H9 (cell line): ENCODE data around the gene TMEM145. TPM values are rescaled to one million over a fixed set of nuclear protein-coding genes. Genes with fewer than 3 reads are reported as not detected.

Experiments used
- DNase-seq: peaks from one replicate; pipeline ENCODE4 v3.0.0-alpha.2; 2017
- H2AFZ ChIP-seq: one replicate; pipeline ENCODE4 v1.6.1; 2013; ENCODE audit warnings: mild to moderate bottlenecking, low read length, control low read depth, moderate library complexity
- H2AK5ac ChIP-seq: 2 replicates; pipeline ENCODE4 v1.6.1; 2013; ENCODE audit warnings: low read length, control low read depth, mixed read lengths; ENCODE audit not compliant: insufficient read length
- H2BK120ac ChIP-seq: one replicate; pipeline ENCODE4 v1.6.1; 2013; ENCODE audit warnings: low read depth, mild to moderate bottlenecking, low read length, control low read depth, inconsistent platforms; ENCODE audit not compliant: poor library complexity, severe bottlenecking
- H2BK12ac ChIP-seq: 2 replicates; pipeline ENCODE4 v1.6.1; 2013; ENCODE audit warnings: low read length, control low read depth, mixed read lengths, low read depth; ENCODE audit not compliant: insufficient read length
- H2BK15ac ChIP-seq: 2 replicates; pipeline ENCODE4 v1.6.1; 2013; ENCODE audit warnings: low read depth, low read length, control low read depth
- H2BK20ac ChIP-seq: one replicate; pipeline ENCODE4 v1.6.1; 2013; ENCODE audit warnings: low read depth, mild to moderate bottlenecking, low read length, control low read depth, inconsistent platforms; ENCODE audit not compliant: poor library complexity, severe bottlenecking
- H2BK5ac ChIP-seq: 2 replicates; pipeline ENCODE4 v1.6.1; 2013; ENCODE audit warnings: low read length, control low read depth, mixed read lengths; ENCODE audit not compliant: insufficient read length
- H3K14ac ChIP-seq: 2 replicates; pipeline ENCODE4 v1.6.1; 2013; ENCODE audit warnings: low read length, control low read depth; ENCODE audit not compliant: insufficient read depth
- H3K18ac ChIP-seq: 2 replicates; pipeline ENCODE4 v1.6.1; 2013; ENCODE audit warnings: low read depth, mild to moderate bottlenecking, mixed read lengths, low read length, control low read depth; ENCODE audit not compliant: insufficient read length
- H3K23ac ChIP-seq: 2 replicates; pipeline ENCODE4 v1.6.1; 2013; ENCODE audit warnings: low read length, control low read depth, mixed read lengths, low read depth; ENCODE audit not compliant: insufficient read length
- H3K23me2 ChIP-seq: 2 replicates; pipeline ENCODE4 v1.6.1; 2013; ENCODE audit warnings: low read depth, mild to moderate bottlenecking, mixed read lengths, low read length, control low read depth; ENCODE audit not compliant: insufficient read length, poor library complexity, severe bottlenecking
- H3K27ac ChIP-seq: 2 replicates; pipeline ENCODE4 v1.5.1; 2013; ENCODE audit warnings: low read length, control low read depth, mixed read lengths, low read depth; ENCODE audit not compliant: insufficient read length
- H3K27me3 ChIP-seq: 2 replicates; pipeline ENCODE4 v1.6.1; 2013; ENCODE audit warnings: low read length, control low read depth, inconsistent platforms; ENCODE audit not compliant: insufficient read depth
- H3K4ac ChIP-seq: 2 replicates; pipeline ENCODE4 v1.6.1; 2013; ENCODE audit warnings: low read depth, mild to moderate bottlenecking, control low read depth, inconsistent platforms, low read length, moderate library complexity
- H3K4me1 ChIP-seq: 2 replicates; pipeline ENCODE4 v1.6.1; 2013; ENCODE audit warnings: low read length, control low read depth, inconsistent platforms; ENCODE audit not compliant: insufficient read depth
- H3K4me2 ChIP-seq: 2 replicates; pipeline ENCODE4 v1.6.1; 2013; ENCODE audit warnings: low read length, control low read depth, mixed read lengths; ENCODE audit not compliant: insufficient read length, insufficient read depth
- H3K56ac ChIP-seq: 2 replicates; pipeline ENCODE4 v1.6.1; 2013; ENCODE audit warnings: low read depth, mild to moderate bottlenecking, mixed read lengths, low read length, control low read depth; ENCODE audit not compliant: insufficient read length
- H3K79me1 ChIP-seq: 2 replicates; pipeline ENCODE4 v1.6.1; 2013; ENCODE audit warnings: low read depth, mild to moderate bottlenecking, moderate library complexity, low read length, control low read depth, inconsistent platforms; ENCODE audit not compliant: insufficient read depth, poor library complexity, severe bottlenecking
- H3K79me2 ChIP-seq: 2 replicates; pipeline ENCODE4 v1.6.1; 2013; ENCODE audit warnings: low read length, control low read depth, inconsistent platforms; ENCODE audit not compliant: insufficient read depth
- H3K9ac ChIP-seq: 2 replicates; pipeline ENCODE4 v1.6.1; 2013; ENCODE audit warnings: low read length, control low read depth, mixed read lengths; ENCODE audit not compliant: insufficient read length; ENCODE audit errors: extremely low read depth
- H3K9me3 ChIP-seq: one replicate; pipeline ENCODE4 v1.6.1; 2013; ENCODE audit warnings: low read depth, low read length, inconsistent platforms; ENCODE audit not compliant: control insufficient read depth
- H3T11ph ChIP-seq: one replicate; pipeline ENCODE4 v1.6.1; 2013; ENCODE audit warnings: mild to moderate bottlenecking, low read length, control low read depth, inconsistent platforms
- H4K20me1 ChIP-seq: one replicate; pipeline ENCODE4 v1.6.1; 2013; ENCODE audit not compliant: control insufficient read depth, insufficient read length, insufficient read depth
- H4K5ac ChIP-seq: 2 replicates; pipeline ENCODE4 v1.6.1; 2013; ENCODE audit warnings: low read depth, mild to moderate bottlenecking, mixed read lengths, low read length, control low read depth; ENCODE audit not compliant: insufficient read length
- H4K8ac ChIP-seq: replicated peaks from 2 replicates; pipeline ENCODE4 v1.6.1; 2013; ENCODE audit warnings: low read length, control low read depth, mixed read lengths, low read depth; ENCODE audit not compliant: insufficient read length
- H4K91ac ChIP-seq: 2 replicates; pipeline ENCODE4 v1.6.1; 2013; ENCODE audit warnings: low read depth, mild to moderate bottlenecking, moderate library complexity, mixed read lengths, low read length, control low read depth; ENCODE audit not compliant: insufficient read length
- H3K27ac Mint-ChIP-seq, 3 experiments: 2 replicates in 2 of 3; 3 replicates in 1 of 3; pipeline ENCODE4 v1.8.0; 2020 to 2021; ENCODE audit warnings: mixed read lengths in 3 of 3, mild to moderate bottlenecking in 1 of 3, moderate library complexity in 1 of 3
- H3K27me3 Mint-ChIP-seq: 2 replicates; pipeline ENCODE4 v1.8.0; 2021; ENCODE audit warnings: low read depth, mild to moderate bottlenecking, moderate library complexity, mixed read lengths
- H3K36me3 Mint-ChIP-seq, 3 experiments: 2 replicates in 2 of 3; 3 replicates in 1 of 3; pipeline ENCODE4 v1.8.0; 2020 to 2021; ENCODE audit warnings: low read depth in 3 of 3, mixed read lengths in 3 of 3; ENCODE audit not compliant: insufficient read depth in 1 of 3
- H3K4me1 Mint-ChIP-seq, 2 experiments: 2 replicates each; pipeline ENCODE4 v1.8.0; 2020; ENCODE audit warnings: mixed read lengths in 2 of 2
- H3K4me3 Mint-ChIP-seq, 2 experiments: 2 replicates in 1 of 2; 3 replicates in 1 of 2; pipeline ENCODE4 v1.8.0; 2020 to 2021; ENCODE audit warnings: mild to moderate bottlenecking in 2 of 2, mixed read lengths in 2 of 2, moderate library complexity in 1 of 2
- H3K9me3 Mint-ChIP-seq, 2 experiments: 2 replicates in 1 of 2; 3 replicates in 1 of 2; pipeline ENCODE4 v1.8.0; 2020; ENCODE audit warnings: mild to moderate bottlenecking in 2 of 2, mixed read lengths in 2 of 2, moderate library complexity in 1 of 2
- CTCF ChIP-seq: fragments of 200-600 bp; sonication (generic); conservative IDR thresholded peaks from 3 replicates; pipeline ENCODE4 v1.8.0; 2021; ENCODE audit warnings: antibody characterized with exemption, mild to moderate bottlenecking
- WGBS: extraction: QIAGEN DNeasy Blood & Tissue Kit; methylation state at CpG from one replicate; pipeline ENCODE4 v1.1.7; 2013; ENCODE audit warnings: missing lambda C conversion rate, low lambda C conversion rate, mixed read lengths; ENCODE audit not compliant: insufficient read length; ENCODE audit errors: extremely low coverage; 5-methylcytosine and 5-hydroxymethylcytosine counted together
- total RNA-seq: library from RNA; stranded (reverse); gene quantifications from 2 replicates; pipeline ENCODE4 v1.2.1, GENCODE V29; 2021

Gene TMEM145
- total RNA-seq, 1 experiment from 2014 or later = 4.5 TPM

GRCh38 chr19:42286349-42287016 is 26.6 kb upstream of the TMEM145 start:
- H2BK120ac ChIP-seq = no peak overlapping the region
- peaks cover 3% of the 10 kb centered on the region; the same call in 1 of the 2 replicates for H3K79me2 ChIP-seq
- peaks cover 11% of the 10 kb centered on the region for H3K79me1 ChIP-seq
- H3K9ac ChIP-seq = no peak overlapping the region
- no peak overlapping the region for H3T11ph ChIP-seq
- no peak overlapping the region for H3K56ac ChIP-seq
- no peak overlapping the region for H3K23ac ChIP-seq
- H2AK5ac ChIP-seq = no peak overlapping the region
- Mint-ChIP-seq H3K36me3 (peaks cover 12 to 39% (median 37%) of the 10 kb centered on the region in 3 experiments), H3K27ac (no peak overlapping the region; a peak in 2 of 7 replicates), H3K27me3 (no peaks in the 10 kb centered on the region; the same call in 1 of the 2 replicates), H3K4me3 (peak overlapping the region; percentile 39; a peak in 2 of 5 replicates), H3K4me1 (peaks cover 25 to 42% of the 10 kb centered on the region in 2 experiments), H3K9me3 (no peaks in the 10 kb centered on the region)
- no peak overlapping the region for H4K91ac ChIP-seq
- H4K5ac ChIP-seq = no peak overlapping the region
- peaks cover 3% of the 10 kb centered on the region for H4K20me1 ChIP-seq
- WGBS = no CpG with 5 or more reads among the region's 13 CpGs
- no peak overlapping the region for H2BK5ac ChIP-seq
- H3K18ac ChIP-seq = no peak overlapping the region
- no peaks in the 10 kb centered on the region for H3K27me3 ChIP-seq
- no peak overlapping the region for H2BK15ac ChIP-seq
- H3K4ac ChIP-seq = no peak overlapping the region
- no peak overlapping the region for H2BK12ac ChIP-seq
- peaks cover 14% of the 10 kb centered on the region for H3K23me2 ChIP-seq
- peak; percentile 24 for DNase-seq
- H2AFZ ChIP-seq = no peak overlapping the region
- peaks cover 8% of the 10 kb centered on the region; the same call in 1 of the 2 replicates for H3K4me1 ChIP-seq
- H3K27ac ChIP-seq = no peak overlapping the region
- no peak overlapping the region; the same call in 1 of the 2 replicates for H3K14ac ChIP-seq
- H3K4me2 ChIP-seq = no peak overlapping the region
- no peak overlapping the region for H2BK20ac ChIP-seq
- no peak overlapping the region for H4K8ac ChIP-seq
- TF ChIP-seq CTCF = no peak
- H3K9me3 ChIP-seq = no peaks in the 10 kb centered on the region
